OCI-LY1 (cell line): Measurements from ENCODE around the gene MEIKIN.

ENCODE experiments used
- H2AFZ ChIP-seq: fragments of 200-600 bp; sonication (generic), shearing (Covaris generic); 2 replicates; pipeline ENCODE4 v1.6.0; 2014; ENCODE audit warnings: antibody characterized with exemption, mild to moderate bottlenecking, low read length
- H3F3A ChIP-seq: fragments of 200-600 bp; sonication (generic), shearing (Covaris generic); 2 replicates; pipeline ENCODE4 v1.6.0; 2014; ENCODE audit warnings: mild to moderate bottlenecking, antibody characterized with exemption, low read length, moderate library complexity; ENCODE audit not compliant: insufficient read depth
- H3K27ac ChIP-seq: fragments of 200-600 bp; sonication (generic); 2 replicates; pipeline ENCODE4 v1.5.1; 2014; ENCODE audit warnings: low read length, mixed run types, mild to moderate bottlenecking, low read depth; ENCODE audit not compliant: poor library complexity, severe bottlenecking
- H3K27me3 ChIP-seq: fragments of 200-600 bp; sonication (generic); 2 replicates; pipeline ENCODE4 v1.6.0; 2014; ENCODE audit warnings: antibody characterized with exemption, mild to moderate bottlenecking, low read length, moderate library complexity; ENCODE audit not compliant: insufficient read depth
- H3K36me3 ChIP-seq: fragments of 200-600 bp; sonication (generic); 2 replicates; pipeline ENCODE4 v1.6.1; 2014; ENCODE audit warnings: mild to moderate bottlenecking, antibody characterized with exemption, low read length, moderate library complexity, mixed read lengths; ENCODE audit not compliant: insufficient read depth
- H3K4me1 ChIP-seq: fragments of 200-600 bp; sonication (generic); 2 replicates; pipeline ENCODE4 v1.5.1; 2014; ENCODE audit warnings: mild to moderate bottlenecking, low read length, moderate library complexity; ENCODE audit not compliant: insufficient read depth, severe bottlenecking
- H3K4me2 ChIP-seq: fragments of 200-600 bp; sonication (generic), shearing (Covaris generic); 2 replicates; pipeline ENCODE4 v1.6.1; 2014; ENCODE audit warnings: low read length
- H3K4me3 ChIP-seq: fragments of 200-600 bp; sonication (generic); 2 replicates; pipeline ENCODE4 v1.5.1; 2014; ENCODE audit warnings: low read length, low read depth, mild to moderate bottlenecking, mixed read lengths; ENCODE audit not compliant: poor library complexity, severe bottlenecking
- H3K79me2 ChIP-seq: fragments of 200-600 bp; shearing (Covaris generic); 2 replicates; pipeline ENCODE4 v1.6.1; 2016; ENCODE audit warnings: mixed run types, low read length, mixed read lengths; ENCODE audit not compliant: insufficient read depth
- H3K9ac ChIP-seq: fragments of 200-600 bp; sonication (generic), shearing (Covaris generic); 2 replicates; pipeline ENCODE4 v1.6.1; 2014; ENCODE audit warnings: mild to moderate bottlenecking, low read length, mixed read lengths
- H3K9me2 ChIP-seq: fragments of 200-600 bp; sonication (generic), shearing (Covaris generic); 2 replicates; pipeline ENCODE4 v1.6.1; 2014; ENCODE audit warnings: low read depth, mild to moderate bottlenecking, low read length, mixed read lengths
- H3K9me3 ChIP-seq: fragments of 200-600 bp; shearing (Covaris generic); 2 replicates; pipeline ENCODE4 v1.6.1; 2014; ENCODE audit warnings: low read length, mixed read lengths
- H4K20me1 ChIP-seq: fragments of 200-600 bp; sonication (generic), shearing (Covaris generic); 2 replicates; pipeline ENCODE4 v1.6.0; 2016; ENCODE audit warnings: mild to moderate bottlenecking, low read length; ENCODE audit not compliant: insufficient read depth
- CTCF ChIP-seq: fragments of 200-600 bp; sonication (generic), shearing (Covaris generic); IDR thresholded peaks from 2 replicates; pipeline ENCODE4 v1.5.1; 2017; ENCODE audit warnings: mild to moderate bottlenecking, antibody characterized with exemption, low read length, moderate library complexity, mixed read lengths
- EZH2 ChIP-seq: fragments of 200-600 bp; sonication (generic), shearing (Covaris generic); IDR thresholded peaks from 2 replicates; pipeline ENCODE4 v1.8.0; 2017; ENCODE audit warnings: borderline replicate concordance, mixed run types, mild to moderate bottlenecking, antibody characterized with exemption, low read length, moderate library complexity, mixed read lengths

Gene MEIKIN

DNA sequence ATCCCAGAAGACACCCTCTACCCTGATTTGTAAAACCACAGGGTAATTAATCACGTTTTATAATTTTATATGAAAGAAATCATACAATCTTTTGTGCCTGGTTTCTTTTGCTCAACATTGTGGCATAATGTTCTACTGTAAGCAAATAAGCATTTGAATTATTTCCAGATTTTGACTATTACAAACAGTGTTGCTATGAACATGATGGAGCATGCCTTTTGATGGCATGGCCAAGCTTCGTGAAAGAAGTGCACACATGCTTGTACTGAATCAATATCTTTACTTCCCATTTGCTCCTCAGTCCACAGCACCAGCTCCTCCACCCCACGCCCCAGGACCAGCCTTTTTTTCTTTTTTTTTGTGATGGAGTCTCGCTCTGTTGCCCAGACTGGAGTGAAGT lies 36.1 kb upstream of the MEIKIN start:
- no peak for TF ChIP-seq CTCF
- no peak for TF ChIP-seq EZH2
- Histone ChIP-seq H3F3A (no peaks in the 10 kb centered on the region), H4K20me1 (no peaks in the 10 kb centered on the region), H3K4me2 (no peak overlapping the region), H3K9ac (no peak overlapping the region), H2AFZ (no peak overlapping the region), H3K9me2 (no peaks in the 10 kb centered on the region), H3K36me3 (no peaks in the 10 kb centered on the region), H3K79me2 (no peaks in the 10 kb centered on the region), H3K27ac (no peak overlapping the region), H3K27me3 (no peaks in the 10 kb centered on the region), H3K4me1 (no peaks in the 10 kb centered on the region), H3K4me3 (no peak overlapping the region), H3K9me3 (no peaks in the 10 kb centered on the region)

GRCh38 chr5:131980696-131981095 lies 35.2 kb upstream of the MEIKIN start:
- no peaks in the 10 kb centered on the region for H3K27me3 ChIP-seq
- TF ChIP-seq EZH2 (no peak), CTCF (no peak)
- H3K4me3 ChIP-seq: no peak overlapping the region
- no peaks in the 10 kb centered on the region for H3K79me2 ChIP-seq
- H3K4me2 ChIP-seq: no peak overlapping the region
- no peak overlapping the region for H2AFZ ChIP-seq
- no peaks in the 10 kb centered on the region for H3K4me1 ChIP-seq
- no peak overlapping the region for H3K9ac ChIP-seq
- no peaks in the 10 kb centered on the region for H3K36me3 ChIP-seq
- H3K9me2 ChIP-seq: no peaks in the 10 kb centered on the region
- H3K9me3 ChIP-seq: no peaks in the 10 kb centered on the region
- H4K20me1 ChIP-seq: no peaks in the 10 kb centered on the region
- H3K27ac ChIP-seq: no peak overlapping the region
- no peaks in the 10 kb centered on the region for H3F3A ChIP-seq

DNA sequence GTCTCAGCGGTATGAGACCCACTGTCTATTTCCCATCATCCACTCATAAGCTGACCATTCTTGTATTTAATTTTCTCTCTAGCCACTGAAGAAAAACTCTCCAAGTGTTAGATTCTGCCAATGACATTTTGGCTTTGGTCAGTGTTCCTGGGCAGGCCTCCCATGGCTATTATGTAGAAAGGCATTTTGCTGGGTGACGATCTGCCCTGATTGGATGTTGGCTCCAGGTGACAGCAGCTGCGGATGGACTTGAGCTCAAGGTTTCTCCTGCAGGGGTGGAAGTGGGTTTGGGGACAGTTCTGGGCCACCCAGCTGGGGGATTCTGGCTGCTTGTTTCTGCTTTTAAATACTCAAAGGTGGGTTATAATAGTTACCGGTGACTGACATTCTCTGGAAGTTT lies 34.4 kb upstream of the MEIKIN start:
- Histone ChIP-seq H3K4me3 (no peak overlapping the region), H3K36me3 (no peaks in the 10 kb centered on the region), H3K79me2 (no peaks in the 10 kb centered on the region), H4K20me1 (no peaks in the 10 kb centered on the region), H3K4me1 (no peaks in the 10 kb centered on the region), H3K27me3 (no peaks in the 10 kb centered on the region), H3K9me3 (no peaks in the 10 kb centered on the region), H3K9me2 (no peaks in the 10 kb centered on the region), H3K4me2 (no peak overlapping the region), H3F3A (no peaks in the 10 kb centered on the region), H3K27ac (no peak overlapping the region), H3K9ac (no peak overlapping the region), H2AFZ (no peak overlapping the region)
- no peak for TF ChIP-seq EZH2
- no peak for TF ChIP-seq CTCF
